SK-N-SH (cell line): ENCODE results near the gene UVRAG. TPM values are rescaled to one million over a fixed set of nuclear protein-coding genes. Genes with fewer than 3 reads are reported as not detected.
A peak's percentile ranks its signal among the peaks of the same experiment; 100 is the strongest.

Experiments
- CTCF ChIA-PET: fragments of 300-600, 350-600 bp; formaldehyde crosslinking; extraction: SDS; loops from one replicate; lab custom pipeline; 2021; lab: Yijun Ruan, JAX
- POLR2A ChIA-PET: fragments of 350-600 bp; sonication (Branson Sonifier 250); formaldehyde crosslinking; extraction: SDS; loops from one replicate; lab custom pipeline; 2020; ENCODE audit warnings: antibody characterized with exemption, inconsistent platforms; lab: Yijun Ruan, JAX
- DNase-seq: peaks from one replicate; pipeline ENCODE4 v3.0.0; 2012
- H2AFZ ChIP-seq: fragments of 200-600 bp; sonication (generic); 2 replicates; pipeline ENCODE4 v1.8.1; 2016; ENCODE audit warnings: antibody characterized with exemption, mild to moderate bottlenecking, low read depth
- H3F3A ChIP-seq: fragments of 200-600 bp; sonication (generic); replicated peaks from 2 replicates; pipeline ENCODE3; 2016; ENCODE audit warnings: antibody characterized with exemption, mild to moderate bottlenecking; ENCODE audit not compliant: insufficient read depth
- H3K27ac ChIP-seq, 2 experiments: fragments of 200-500 bp in 1 of 2; fragments of 200-600 bp in 1 of 2; sonication (Bioruptor generic) in 1 of 2; sonication (generic), shearing (Covaris generic) in 1 of 2; 2 replicates each; pipeline versions ENCODE4 v1.5.1 to v1.6.1; 2014 to 2016; ENCODE audit warnings: low read depth in 2 of 2, inconsistent platforms in 1 of 2, low read length in 1 of 2, mild to moderate bottlenecking in 1 of 2, mixed read lengths in 1 of 2
- H3K27me3 ChIP-seq: fragments of 200-600 bp; sonication (generic), shearing (Covaris generic); 2 replicates; pipeline ENCODE4 v1.6.1; 2016; ENCODE audit warnings: mixed run types; ENCODE audit not compliant: insufficient read depth
- H3K36me3 ChIP-seq, 2 experiments: fragments of 200-500 bp in 1 of 2; fragments of 200-600 bp in 1 of 2; sonication (Bioruptor generic) in 1 of 2; sonication (generic) in 1 of 2; replicated peaks in 1 of 2; 2 replicates each; pipeline versions ENCODE3 to v1.5.1; 2014 to 2016; ENCODE audit warnings: low read length in 1 of 2, mild to moderate bottlenecking in 1 of 2; ENCODE audit not compliant: insufficient read depth in 2 of 2, control insufficient read depth in 1 of 2
- H3K4me1 ChIP-seq, 2 experiments: fragments of 200-500 bp in 1 of 2; fragments of 200-600 bp in 1 of 2; sonication (Bioruptor generic) in 1 of 2; sonication (generic), shearing (Covaris generic) in 1 of 2; 2 replicates each; pipeline versions ENCODE4 v1.5.1 to v1.6.1; 2014 to 2016; ENCODE audit warnings: low read depth in 1 of 2, low read length in 1 of 2, mixed run types in 1 of 2; ENCODE audit not compliant: insufficient read depth in 2 of 2, control insufficient read depth in 1 of 2
- H3K4me2 ChIP-seq: fragments of 200-600 bp; sonication (generic), shearing (Covaris generic); 2 replicates; pipeline ENCODE4 v1.6.1; 2017; ENCODE audit warnings: mixed run types
- H3K4me3 ChIP-seq, 2 experiments: fragments of 200-500 bp in 1 of 2; fragments of 200-600 bp in 1 of 2; sonication (Bioruptor generic) in 1 of 2; sonication (generic), shearing (Covaris generic) in 1 of 2; 2 replicates each; pipeline versions ENCODE4 v1.5.1 to v1.8.1; 2014 to 2016; ENCODE audit warnings: low read depth in 2 of 2, inconsistent platforms in 1 of 2, low read length in 1 of 2, mild to moderate bottlenecking in 1 of 2, mixed read lengths in 1 of 2, moderate library complexity in 1 of 2
- H3K79me2 ChIP-seq: fragments of 200-600 bp; sonication (generic); 2 replicates; pipeline ENCODE4 v1.8.1; 2017; ENCODE audit warnings: mild to moderate bottlenecking; ENCODE audit not compliant: insufficient read depth
- H3K9ac ChIP-seq: fragments of 200-600 bp; sonication (generic); 2 replicates; pipeline ENCODE4 v1.6.1; 2017; ENCODE audit warnings: mixed run types
- H3K9me2 ChIP-seq: fragments of 200-600 bp; sonication (generic); 2 replicates; pipeline ENCODE4 v1.6.1; 2017; ENCODE audit warnings: mixed run types
- H3K9me3 ChIP-seq: fragments of 200-600 bp; sonication (generic); 2 replicates; pipeline ENCODE4 v1.6.1; 2017; ENCODE audit warnings: mixed run types, mild to moderate bottlenecking, moderate library complexity
- H4K20me1 ChIP-seq: fragments of 200-600 bp; sonication (generic); 2 replicates; pipeline ENCODE4 v1.6.1; 2017; ENCODE audit warnings: mild to moderate bottlenecking, mixed run types; ENCODE audit not compliant: insufficient read depth
- CHD2 ChIP-seq: fragments of 150-350 bp; IDR thresholded peaks from 2 replicates; pipeline ENCODE4 v1.6.1; 2018; ENCODE audit warnings: low read length; ENCODE audit not compliant: partially characterized antibody
- FOXJ3 ChIP-seq: sonication (generic); formaldehyde crosslinking; IDR thresholded peaks from 2 replicates; pipeline ENCODE4 v1.5.1; 2020; ENCODE audit warnings: mild to moderate bottlenecking, missing genetic modification reagents
- GABPA ChIP-seq: IDR thresholded peaks from 2 replicates; pipeline ENCODE4 v1.4.0; 2012; ENCODE audit warnings: low read depth, mild to moderate bottlenecking
- GATA2 ChIP-seq: sonication (generic); formaldehyde crosslinking; IDR thresholded peaks from 2 replicates; pipeline ENCODE4 v1.5.0; 2020; ENCODE audit warnings: mild to moderate bottlenecking, missing genetic modification reagents
- RFX5 ChIP-seq: IDR thresholded peaks from 2 replicates; pipeline ENCODE4 v1.6.1; 2012; ENCODE audit warnings: mild to moderate bottlenecking, improper control_type of control experiment, low read length
- SMC3 ChIP-seq: IDR thresholded peaks from 2 replicates; pipeline ENCODE4 v1.6.1; 2012; ENCODE audit warnings: low read depth, low read length, improper control_type of control experiment
- TCF12 ChIP-seq: IDR thresholded peaks from 2 replicates; pipeline ENCODE4 v1.4.0; 2012
- YY1 ChIP-seq: IDR thresholded peaks from 2 replicates; pipeline ENCODE4 v1.4.0; 2012; ENCODE audit warnings: low read depth, mild to moderate bottlenecking
- WGBS: methylation state at CpG from one replicate; pipeline ENCODE4 v1.1.6; 2017; ENCODE audit warnings: low lambda C conversion rate; 5-methylcytosine and 5-hydroxymethylcytosine counted together
- polyA plus RNA-seq, 3 experiments: library from polyadenylated mRNA; depleted of rRNA; stranded (reverse); fragments of >200 nt; gene quantifications; 2 replicates each; pipeline ENCODE4 v1.2.3, GENCODE V29; 2012
- TF ChIP-seq, protein P1 (sequence below): IDR thresholded peaks from 2 replicates; pipeline ENCODE4 v1.6.1; 2012; ENCODE audit warnings: mild to moderate bottlenecking, low read depth, low read length, moderate library complexity

The UVRAG gene
- polyA plus RNA-seq, 1 of the 3 experiments (the other 2 are of a cell fraction), result 5.8 TPM

DNA sequence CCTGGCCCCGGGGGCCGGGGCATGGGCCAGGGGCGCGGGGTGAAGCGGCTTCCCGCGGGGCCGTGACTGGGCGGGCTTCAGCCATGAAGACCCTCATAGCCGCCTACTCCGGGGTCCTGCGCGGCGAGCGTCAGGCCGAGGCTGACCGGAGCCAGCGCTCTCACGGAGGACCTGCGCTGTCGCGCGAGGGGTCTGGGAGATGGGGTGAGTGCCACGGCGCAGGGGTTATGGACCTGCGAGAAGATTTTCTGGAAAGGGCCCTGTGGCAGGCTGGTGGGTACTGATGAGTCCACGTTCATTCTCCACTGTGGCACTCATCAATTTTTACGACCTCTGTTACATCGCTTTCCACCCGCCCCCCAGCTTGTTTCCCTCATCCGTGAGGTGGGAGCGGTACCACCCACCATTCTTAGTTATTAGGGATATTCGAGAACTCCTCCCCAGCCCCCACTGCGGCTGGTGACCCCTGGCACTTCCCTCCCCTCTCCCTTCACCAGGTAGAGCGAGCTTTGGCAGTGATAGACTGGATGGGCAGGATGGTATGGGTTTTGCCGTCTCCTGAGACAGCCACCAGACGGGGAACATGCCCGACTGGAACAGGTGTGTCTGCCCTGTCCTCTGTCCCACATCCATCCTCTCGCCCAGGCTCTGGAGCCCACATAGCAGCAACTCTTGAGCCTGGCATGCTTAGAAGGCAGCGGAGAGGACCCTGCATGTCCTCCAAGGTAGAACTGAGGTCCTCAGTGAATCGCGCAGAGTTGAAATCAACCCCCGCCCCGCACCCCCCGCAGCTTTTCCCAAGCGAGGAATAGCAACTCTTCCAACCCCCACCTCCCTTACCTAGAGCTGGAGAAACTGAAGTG is 45.9 kb upstream of the UVRAG start:
- Histone ChIP-seq H3K27me3 (peaks cover 8% of the 10 kb centered on the region), H3K4me2 (peak overlapping the region; percentile 82), H3K36me3 (no peaks in the 10 kb centered on the region), H3K4me3 (peak overlapping the region; percentile 47 to 57), H3K79me2 (no peaks in the 10 kb centered on the region), H2AFZ (peak overlapping the region; percentile 76), H3K9me3 (no peaks in the 10 kb centered on the region), H3K9ac (no peak overlapping the region; the same call in 1 of the 2 replicates), H3K9me2 (no peaks in the 10 kb centered on the region), H4K20me1 (no peaks in the 10 kb centered on the region), H3K27ac (no peak overlapping the region), H3F3A (no peaks in the 10 kb centered on the region), H3K4me1 (peaks cover 5 to 11% of the 10 kb centered on the region in 2 experiments; a peak in 3 of 4 replicates)
- ChIA-PET CTCF (interaction anchor here (0.7 to 1.3 kb wide), 9 partner anchors 9 to 112 kb away, joined by 3 to 8 read pairs (median 3); no protein-coding TSS in a partner anchor), POLR2A (interaction anchor here (1.1 kb wide), 1 partner anchor 215 kb away, joined by 3 read pairs; no protein-coding TSS in a partner anchor)
- peak; percentile 25 for DNase-seq
- 79% methylated on average over 29 of the region's 46 CpGs for WGBS
- TF ChIP-seq CHD2 (no peak), SMC3 (no peak), GABPA (no peak), YY1 (no peak)

DNA sequence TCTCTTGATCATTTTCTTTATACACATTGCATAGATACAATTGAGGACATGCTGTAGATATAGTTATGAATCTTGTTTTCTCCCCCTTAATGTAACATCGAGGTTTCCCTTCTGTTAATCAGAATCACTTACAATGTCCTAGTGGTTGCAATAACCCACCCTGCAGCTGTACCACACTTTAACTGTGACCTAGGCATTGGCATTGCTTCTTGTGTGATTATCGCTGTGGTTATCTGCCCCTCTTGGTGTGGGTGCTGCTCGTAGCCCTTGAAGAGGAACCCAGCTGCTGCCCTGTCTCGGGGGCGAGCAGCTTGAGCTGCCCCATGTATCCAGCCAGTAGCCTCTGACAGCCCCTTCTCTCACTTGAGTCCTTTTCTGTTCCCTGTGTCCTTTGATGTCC is 44.9 kb upstream of the UVRAG start:
- H3K9me2 ChIP-seq, result no peaks in the 10 kb centered on the region
- no peaks in the 10 kb centered on the region for H3F3A ChIP-seq
- no peak overlapping the region for H3K4me2 ChIP-seq
- H3K9ac ChIP-seq, result no peak overlapping the region
- DNase-seq, result no peak
- H3K27me3 ChIP-seq, result peaks cover 8% of the 10 kb centered on the region
- H3K27ac ChIP-seq, result no peak overlapping the region
- 81% methylated on average over 5 of the region's 5 CpGs for WGBS
- ChIA-PET CTCF (interaction anchor here (1.1 to 1.3 kb wide), 2 partner anchors 33 to 64 kb away, joined by 3 to 8 read pairs; no protein-coding TSS in a partner anchor), POLR2A (interaction anchor here (0.6 to 1.1 kb wide), 3 partner anchors 109 to 216 kb away, joined by 3 to 7 read pairs (median 3); no protein-coding TSS in a partner anchor)
- no peaks in the 10 kb centered on the region for H3K79me2 ChIP-seq
- no peaks in the 10 kb centered on the region for H3K9me3 ChIP-seq
- no peaks in the 10 kb centered on the region for H3K36me3 ChIP-seq
- TF ChIP-seq, protein P1, sequence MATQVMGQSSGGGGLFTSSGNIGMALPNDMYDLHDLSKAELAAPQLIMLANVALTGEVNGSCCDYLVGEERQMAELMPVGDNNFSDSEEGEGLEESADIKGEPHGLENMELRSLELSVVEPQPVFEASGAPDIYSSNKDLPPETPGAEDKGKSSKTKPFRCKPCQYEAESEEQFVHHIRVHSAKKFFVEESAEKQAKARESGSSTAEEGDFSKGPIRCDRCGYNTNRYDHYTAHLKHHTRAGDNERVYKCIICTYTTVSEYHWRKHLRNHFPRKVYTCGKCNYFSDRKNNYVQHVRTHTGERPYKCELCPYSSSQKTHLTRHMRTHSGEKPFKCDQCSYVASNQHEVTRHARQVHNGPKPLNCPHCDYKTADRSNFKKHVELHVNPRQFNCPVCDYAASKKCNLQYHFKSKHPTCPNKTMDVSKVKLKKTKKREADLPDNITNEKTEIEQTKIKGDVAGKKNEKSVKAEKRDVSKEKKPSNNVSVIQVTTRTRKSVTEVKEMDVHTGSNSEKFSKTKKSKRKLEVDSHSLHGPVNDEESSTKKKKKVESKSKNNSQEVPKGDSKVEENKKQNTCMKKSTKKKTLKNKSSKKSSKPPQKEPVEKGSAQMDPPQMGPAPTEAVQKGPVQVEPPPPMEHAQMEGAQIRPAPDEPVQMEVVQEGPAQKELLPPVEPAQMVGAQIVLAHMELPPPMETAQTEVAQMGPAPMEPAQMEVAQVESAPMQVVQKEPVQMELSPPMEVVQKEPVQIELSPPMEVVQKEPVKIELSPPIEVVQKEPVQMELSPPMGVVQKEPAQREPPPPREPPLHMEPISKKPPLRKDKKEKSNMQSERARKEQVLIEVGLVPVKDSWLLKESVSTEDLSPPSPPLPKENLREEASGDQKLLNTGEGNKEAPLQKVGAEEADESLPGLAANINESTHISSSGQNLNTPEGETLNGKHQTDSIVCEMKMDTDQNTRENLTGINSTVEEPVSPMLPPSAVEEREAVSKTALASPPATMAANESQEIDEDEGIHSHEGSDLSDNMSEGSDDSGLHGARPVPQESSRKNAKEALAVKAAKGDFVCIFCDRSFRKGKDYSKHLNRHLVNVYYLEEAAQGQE, result no peak
- TF ChIP-seq FOXJ3 (CRISPR knock-in tag) (no peak), TCF12 (no peak), GATA2 (CRISPR knock-in tag) (no peak), SMC3 (no peak), RFX5 (no peak)
- no peaks in the 10 kb centered on the region for H4K20me1 ChIP-seq
- H3K4me1 ChIP-seq, result peaks cover 5 to 11% of the 10 kb centered on the region in 2 experiments; a peak in 3 of 4 replicates
- H3K4me3 ChIP-seq, result no peak overlapping the region
- no peak overlapping the region for H2AFZ ChIP-seq
